GM08714 (cell line): Measurements from ENCODE around the gene SDC1.

Experiments
- H3K4me3 ChIP-seq: fragments of 200-500 bp; sonication (Bioruptor generic); 2 replicates; pipeline ENCODE4 v1.5.1; 2014; ENCODE audit warnings: mild to moderate bottlenecking, low read length, inconsistent platforms
- ZNF274 ChIP-seq: IDR thresholded peaks from 2 replicates; pipeline ENCODE4 v1.6.1; 2012; ENCODE audit warnings: mild to moderate bottlenecking, low read depth, low read length

Gene SDC1

GRCh38 chr2:20182241-20182931 is 42.5 kb downstream of the SDC1 start:
- H3K4me3 ChIP-seq = no peak overlapping the region
- TF ChIP-seq ZNF274 = no peak

- TF ChIP-seq ZNF274 = no peak
- H3K4me3 ChIP-seq = no peak overlapping the region
These were observed 43.2 kb downstream of the SDC1 start for GRCh38 chr2:20181761-20182160.

GRCh38 chr2:20180676-20181648 is 44.0 kb downstream of the SDC1 start:
- H3K4me3 ChIP-seq = no peak overlapping the region
- no peak for TF ChIP-seq ZNF274

GRCh38 chr2:20179755-20180594 is 45.0 kb downstream of the SDC1 start:
- H3K4me3 ChIP-seq = no peak overlapping the region
- TF ChIP-seq ZNF274 = no peak

- no peak for TF ChIP-seq ZNF274
- no peak overlapping the region for H3K4me3 ChIP-seq
These were observed 45.5 kb downstream of the SDC1 start for GRCh38 chr2:20179466-20179754.

- no peak overlapping the region for H3K4me3 ChIP-seq
- TF ChIP-seq ZNF274 = no peak
These were observed 46.1 kb downstream of the SDC1 start for GRCh38 chr2:20178666-20179465.

GRCh38 chr2:20178249-20178607 is 46.7 kb downstream of the SDC1 start:
- no peak overlapping the region for H3K4me3 ChIP-seq
- no peak for TF ChIP-seq ZNF274

GRCh38 chr2:20177556-20178248 is 47.2 kb downstream of the SDC1 start:
- TF ChIP-seq ZNF274 = no peak
- no peak overlapping the region for H3K4me3 ChIP-seq

- H3K4me3 ChIP-seq = no peak overlapping the region
- TF ChIP-seq ZNF274 = no peak
These were observed 48.2 kb downstream of the SDC1 start for GRCh38 chr2:20176760-20177159.

- H3K4me3 ChIP-seq = no peak overlapping the region
- no peak for TF ChIP-seq ZNF274
These were observed 49.0 kb downstream of the SDC1 start for GRCh38 chr2:20175931-20176330.

GRCh38 chr2:20175267-20175666 is 49.7 kb downstream of the SDC1 start:
- no peak for TF ChIP-seq ZNF274
- no peak overlapping the region for H3K4me3 ChIP-seq

- no peak for TF ChIP-seq ZNF274
- H3K4me3 ChIP-seq = no peak overlapping the region
These were observed 50.5 kb downstream of the SDC1 start for GRCh38 chr2:20174410-20174809.
